GM12878 (cell line): ENCODE data around the gene REV1. TPM values are rescaled to one million over a fixed set of nuclear protein-coding genes. Genes with fewer than 3 reads are reported as not detected.
A peak's percentile ranks its signal among the peaks of the same experiment; 100 is the strongest.

Experiments
- BRCA1 ChIP-seq: IDR thresholded peaks from 2 replicates; pipeline ENCODE4 v1.6.1; 2011; ENCODE audit warnings: low read depth, low read length, improper control_type of control experiment
- CHD4 ChIP-seq: fragments of 200-600 bp; sonication (generic); IDR thresholded peaks from 2 replicates; pipeline ENCODE4 v1.6.1; 2016; ENCODE audit warnings: mild to moderate bottlenecking
- KLF5 ChIP-seq: fragments of 450-650 bp; IDR thresholded peaks from 2 replicates; pipeline ENCODE4 v1.6.1; 2014; ENCODE audit warnings: mild to moderate bottlenecking; ENCODE audit not compliant: partially characterized antibody
- MYB ChIP-seq: fragments of 150-350 bp; IDR thresholded peaks from 2 replicates; pipeline ENCODE4 v1.6.1; 2014; ENCODE audit warnings: mild to moderate bottlenecking, low read depth, low read length, borderline replicate concordance
- NFYB ChIP-seq: IDR thresholded peaks from 2 replicates; pipeline ENCODE4 v1.6.1; 2011; ENCODE audit warnings: low read depth, mild to moderate bottlenecking, low read length, improper control_type of control experiment, moderate library complexity; ENCODE audit not compliant: insufficient read depth
- NR2C1 ChIP-seq: fragments of 450-650 bp; IDR thresholded peaks from 2 replicates; pipeline ENCODE4 v1.6.1; 2017; ENCODE audit warnings: antibody characterized with exemption, mild to moderate bottlenecking, moderate library complexity
- PML ChIP-seq: IDR thresholded peaks from 2 replicates; pipeline ENCODE4 v1.6.1; 2012; ENCODE audit warnings: low read length, inconsistent platforms
- POLR2AphosphoS5 ChIP-seq: IDR thresholded peaks from 2 replicates; pipeline ENCODE4 v1.6.1; 2011; ENCODE audit warnings: mild to moderate bottlenecking, low read length, inconsistent platforms
- SIX5 ChIP-seq: IDR thresholded peaks from 2 replicates; pipeline ENCODE4 v1.6.1; 2011; ENCODE audit warnings: mild to moderate bottlenecking, low read depth, low read length, moderate library complexity; ENCODE audit not compliant: severe bottlenecking
- SMARCA5 ChIP-seq: fragments of 450-650 bp; IDR thresholded peaks from 2 replicates; pipeline ENCODE4 v1.6.1; 2017; ENCODE audit warnings: mild to moderate bottlenecking
- SP1 ChIP-seq: IDR thresholded peaks from one replicate; pipeline ENCODE4 v1.6.1; 2011; ENCODE audit warnings: low read depth, low read length
- SPI1 ChIP-seq: IDR thresholded peaks from 2 replicates; pipeline ENCODE4 v1.6.1; 2011; ENCODE audit warnings: low read depth, mild to moderate bottlenecking, low read length, moderate library complexity, borderline replicate concordance; ENCODE audit not compliant: insufficient read depth
- SUZ12 ChIP-seq: fragments of 200-600 bp; sonication (generic); IDR thresholded peaks from one replicate; pipeline ENCODE4 v1.6.1; 2018; ENCODE audit warnings: antibody characterized with exemption, mild to moderate bottlenecking; ENCODE audit not compliant: unreplicated experiment
- ZNF274 ChIP-seq: IDR thresholded peaks from one replicate; pipeline ENCODE4 v1.8.0; 2011; ENCODE audit not compliant: insufficient read length, insufficient read depth
- polyA plus RNA-seq, 11 experiments: library from polyadenylated mRNA; depleted of rRNA in 4 of 11; unstranded in 6 of 11; stranded (reverse) in 5 of 11; fragments of >200 nt; fragmentation: Nextera tagmentation in 4 of 11; fragmentation: Illumina TruSeq in 1 of 11; extraction: Ambion mirVana in 4 of 11; extraction: Trizol in 1 of 11; gene quantifications; 1 replicate in 1 of 11; 2 replicates in 10 of 11; pipeline versions ENCODE4 v1.2.1 to v1.2.3, GENCODE V29; 2011 to 2016; ENCODE audit warnings: inconsistent platforms in 2 of 11, missing spikeins in 2 of 11, low read depth in 1 of 11
- total RNA-seq, 4 experiments: library from RNA; depleted of rRNA in 3 of 4; stranded (reverse); fragments of >200 nt in 3 of 4; fragmentation: Illumina TruSeq in 1 of 4; extraction: Trizol in 1 of 4; gene quantifications; 2 replicates each; pipeline versions ENCODE4 v1.2.1 to v1.2.3, GENCODE V29; 2013 to 2021
- TF ChIP-seq, protein P1 (sequence below): fragments of 450-650 bp; IDR thresholded peaks from 2 replicates; pipeline ENCODE4 v1.6.1; 2017; ENCODE audit warnings: low read depth, mild to moderate bottlenecking, moderate library complexity
- TF ChIP-seq, protein P2 (sequence below): IDR thresholded peaks from 2 replicates; pipeline ENCODE4 v1.6.1; 2012; ENCODE audit warnings: low read depth, low read length, improper control_type of control experiment

The REV1 gene
- total and polyA plus RNA-seq, 10 of the 15 experiments (the other 5 are each of a cell fraction or from before 2014, with no cell fraction given) = 11.3 to 46.8 (median 29.0) TPM

DNA sequence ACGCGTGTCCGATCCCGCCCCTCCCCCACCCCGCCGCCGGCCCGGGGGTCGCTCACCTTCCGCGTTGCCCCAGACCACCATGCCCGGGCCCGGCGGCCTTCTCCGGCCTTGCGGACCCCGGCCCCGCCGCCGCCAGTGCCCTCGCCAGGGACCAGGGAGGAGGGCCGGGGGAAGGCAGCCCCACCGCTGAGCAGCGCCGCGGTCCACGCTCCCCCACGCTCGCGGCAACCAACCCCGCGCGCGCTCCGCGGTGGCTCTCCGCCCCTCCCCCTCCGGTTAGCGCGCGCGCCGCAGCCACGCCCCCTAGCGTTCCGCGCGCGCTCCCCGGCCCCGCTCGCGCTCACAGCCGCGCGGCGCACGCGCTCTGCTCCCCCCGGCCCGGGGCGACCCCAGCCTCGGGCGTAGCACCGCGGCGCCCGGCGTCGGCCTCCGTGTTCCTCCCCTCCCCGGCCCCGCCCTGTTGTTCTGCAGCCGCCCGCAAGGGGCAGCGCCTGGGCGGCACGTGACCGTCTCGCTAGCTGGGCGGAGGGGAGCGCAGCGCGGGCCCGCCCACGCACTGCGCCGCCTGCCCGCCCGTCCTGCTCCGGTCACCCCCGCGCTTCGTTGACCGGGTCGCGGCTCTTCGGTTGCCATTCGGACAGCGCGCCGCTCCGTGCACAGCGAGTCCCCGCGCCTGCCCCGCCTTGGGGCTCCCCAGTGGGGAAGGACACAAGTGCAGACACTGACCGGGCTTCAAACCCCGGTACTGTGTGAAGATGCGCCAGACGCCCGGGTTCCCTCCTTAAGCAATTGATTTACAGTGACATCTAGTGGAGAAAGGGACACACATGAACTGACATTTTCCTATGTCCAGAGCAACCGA, at the start of gene REV1 (continued):
- TF ChIP-seq NR2C1 (peak; percentile 24; the same call in 1 of the 2 replicates), SP1 (no peak), SIX5 (no peak), NFYB (no peak), SUZ12 (no peak), POLR2AphosphoS5 (no peak; the same call in none of the 2 replicates), MYB (no peak), KLF5 (no peak), CHD4 (no peak), PML (no peak), SMARCA5 (peak; percentile 62; the same call in 1 of the 2 replicates), ZNF274 (no peak), SPI1 (no peak), BRCA1 (no peak)
- TF ChIP-seq, protein P1, sequence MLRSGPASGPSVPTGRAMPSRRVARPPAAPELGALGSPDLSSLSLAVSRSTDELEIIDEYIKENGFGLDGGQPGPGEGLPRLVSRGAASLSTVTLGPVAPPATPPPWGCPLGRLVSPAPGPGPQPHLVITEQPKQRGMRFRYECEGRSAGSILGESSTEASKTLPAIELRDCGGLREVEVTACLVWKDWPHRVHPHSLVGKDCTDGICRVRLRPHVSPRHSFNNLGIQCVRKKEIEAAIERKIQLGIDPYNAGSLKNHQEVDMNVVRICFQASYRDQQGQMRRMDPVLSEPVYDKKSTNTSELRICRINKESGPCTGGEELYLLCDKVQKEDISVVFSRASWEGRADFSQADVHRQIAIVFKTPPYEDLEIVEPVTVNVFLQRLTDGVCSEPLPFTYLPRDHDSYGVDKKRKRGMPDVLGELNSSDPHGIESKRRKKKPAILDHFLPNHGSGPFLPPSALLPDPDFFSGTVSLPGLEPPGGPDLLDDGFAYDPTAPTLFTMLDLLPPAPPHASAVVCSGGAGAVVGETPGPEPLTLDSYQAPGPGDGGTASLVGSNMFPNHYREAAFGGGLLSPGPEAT = no peak; the same call in 1 of the 2 replicates
- TF ChIP-seq, protein P2, sequence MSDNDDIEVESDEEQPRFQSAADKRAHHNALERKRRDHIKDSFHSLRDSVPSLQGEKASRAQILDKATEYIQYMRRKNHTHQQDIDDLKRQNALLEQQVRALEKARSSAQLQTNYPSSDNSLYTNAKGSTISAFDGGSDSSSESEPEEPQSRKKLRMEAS = peak; percentile 89
